Glutamatergic neuron (in vitro differentiated cells): Measurements from ENCODE around the gene E2F3. TPM values are rescaled to one million over a fixed set of nuclear protein-coding genes. Genes with fewer than 3 reads are reported as not detected.

Experiments used
- DNase-seq: peaks from one replicate; pipeline ENCODE4 v3.0.0; 2022
- H3K27ac Mint-ChIP-seq: one replicate; pipeline ENCODE4 v1.8.0; 2020; ENCODE audit warnings: mild to moderate bottlenecking, mixed read lengths, inconsistent platforms; ENCODE audit not compliant: unreplicated experiment
- H3K27me3 Mint-ChIP-seq: one replicate; pipeline ENCODE4 v1.8.0; 2020; ENCODE audit warnings: mild to moderate bottlenecking, moderate library complexity, mixed read lengths, inconsistent platforms; ENCODE audit not compliant: unreplicated experiment
- H3K36me3 Mint-ChIP-seq: one replicate; pipeline ENCODE4 v1.8.0; 2020; ENCODE audit warnings: mild to moderate bottlenecking, mixed read lengths, inconsistent platforms; ENCODE audit not compliant: unreplicated experiment
- H3K4me1 Mint-ChIP-seq: one replicate; pipeline ENCODE4 v1.8.0; 2020; ENCODE audit warnings: mild to moderate bottlenecking, low read depth, mixed read lengths, inconsistent platforms; ENCODE audit not compliant: unreplicated experiment
- H3K4me3 Mint-ChIP-seq: one replicate; pipeline ENCODE4 v1.8.0; 2020; ENCODE audit warnings: mild to moderate bottlenecking, mixed read lengths, inconsistent platforms; ENCODE audit not compliant: unreplicated experiment
- H3K9me3 Mint-ChIP-seq: one replicate; pipeline ENCODE4 v1.8.0; 2020; ENCODE audit warnings: mild to moderate bottlenecking, moderate library complexity, mixed read lengths, inconsistent platforms; ENCODE audit not compliant: unreplicated experiment
- CTCF ChIP-seq: fragments of 200-600 bp; sonication (generic); IDR thresholded peaks from one replicate; pipeline ENCODE4 v1.5.0; 2021; ENCODE audit not compliant: partially characterized antibody, unreplicated experiment
- total RNA-seq: library from RNA; stranded (reverse); fragmentation: NEBNext Ultra II Directional; extraction: Animal tissue kit (Norgen Biotek cat#: 25700); gene quantifications from one replicate; pipeline ENCODE4 v1.2.1, GENCODE V29; 2021; ENCODE audit not compliant: unreplicated experiment

E2F3 gene
- total RNA-seq, 1 donor from 2014 or later = 10.1 TPM

- H3K27ac Mint-ChIP-seq = no peak overlapping the region
- TF ChIP-seq CTCF = no peak
- no peak overlapping the region for H3K4me3 Mint-ChIP-seq
Measured at GRCh38 chr6:20408851-20409250, 7.2 kb downstream of the E2F3 start.

GRCh38 chr6:20409427-20409971 lies 7.8 kb downstream of the E2F3 start:
- H3K4me1 Mint-ChIP-seq = no peaks in the 10 kb centered on the region

More at GRCh38 chr6:20408851-20409250, 7.2 kb downstream of the E2F3 start:
- Mint-ChIP-seq H3K27me3 (peaks cover 2% of the 10 kb centered on the region), H3K4me1 (no peaks in the 10 kb centered on the region), H3K9me3 (peaks cover 3% of the 10 kb centered on the region), H3K36me3 (no peaks in the 10 kb centered on the region)
- no peak for DNase-seq

GRCh38 chr6:20411544-20411943 lies 9.9 kb downstream of the E2F3 start:
- no peaks in the 10 kb centered on the region for H3K9me3 Mint-ChIP-seq
- no peaks in the 10 kb centered on the region for H3K4me1 Mint-ChIP-seq
- peaks cover 1% of the 10 kb centered on the region for H3K27me3 Mint-ChIP-seq
- TF ChIP-seq CTCF = no peak
- no peak overlapping the region for H3K4me3 Mint-ChIP-seq
- DNase-seq = no peak
- H3K36me3 Mint-ChIP-seq = no peaks in the 10 kb centered on the region
- no peak overlapping the region for H3K27ac Mint-ChIP-seq

More at GRCh38 chr6:20409427-20409971, 7.8 kb downstream of the E2F3 start:
- TF ChIP-seq CTCF = no peak
- Mint-ChIP-seq H3K4me3 (no peak overlapping the region), H3K9me3 (no peaks in the 10 kb centered on the region), H3K36me3 (no peaks in the 10 kb centered on the region), H3K27me3 (no peaks in the 10 kb centered on the region), H3K27ac (no peak overlapping the region)
- no peak for DNase-seq

GRCh38 chr6:20411953-20412681 lies 10.4 kb downstream of the E2F3 start:
- H3K4me1 Mint-ChIP-seq = no peaks in the 10 kb centered on the region
- no peak for DNase-seq

More at GRCh38 chr6:20411953-20412681, 10.4 kb downstream of the E2F3 start:
- H3K4me3 Mint-ChIP-seq = no peak overlapping the region
- peaks cover 1% of the 10 kb centered on the region for H3K27me3 Mint-ChIP-seq
- H3K9me3 Mint-ChIP-seq = no peaks in the 10 kb centered on the region
- TF ChIP-seq CTCF = no peak
- H3K36me3 Mint-ChIP-seq = no peaks in the 10 kb centered on the region
- H3K27ac Mint-ChIP-seq = no peak overlapping the region
